Measurements from ENCODE around the gene SYT8. TPM values are rescaled to one million over a fixed set of nuclear protein-coding genes. Genes with fewer than 3 reads are reported as not detected.
"Not testable (repeated sequence)": the region's sequence is repeated elsewhere in the genome, so short reads cannot be mapped to it uniquely, and the experiment has no call there.

Gene SYT8
- total RNA-seq, 1 donor from 2014 or later, result 1.2 TPM

DNA sequence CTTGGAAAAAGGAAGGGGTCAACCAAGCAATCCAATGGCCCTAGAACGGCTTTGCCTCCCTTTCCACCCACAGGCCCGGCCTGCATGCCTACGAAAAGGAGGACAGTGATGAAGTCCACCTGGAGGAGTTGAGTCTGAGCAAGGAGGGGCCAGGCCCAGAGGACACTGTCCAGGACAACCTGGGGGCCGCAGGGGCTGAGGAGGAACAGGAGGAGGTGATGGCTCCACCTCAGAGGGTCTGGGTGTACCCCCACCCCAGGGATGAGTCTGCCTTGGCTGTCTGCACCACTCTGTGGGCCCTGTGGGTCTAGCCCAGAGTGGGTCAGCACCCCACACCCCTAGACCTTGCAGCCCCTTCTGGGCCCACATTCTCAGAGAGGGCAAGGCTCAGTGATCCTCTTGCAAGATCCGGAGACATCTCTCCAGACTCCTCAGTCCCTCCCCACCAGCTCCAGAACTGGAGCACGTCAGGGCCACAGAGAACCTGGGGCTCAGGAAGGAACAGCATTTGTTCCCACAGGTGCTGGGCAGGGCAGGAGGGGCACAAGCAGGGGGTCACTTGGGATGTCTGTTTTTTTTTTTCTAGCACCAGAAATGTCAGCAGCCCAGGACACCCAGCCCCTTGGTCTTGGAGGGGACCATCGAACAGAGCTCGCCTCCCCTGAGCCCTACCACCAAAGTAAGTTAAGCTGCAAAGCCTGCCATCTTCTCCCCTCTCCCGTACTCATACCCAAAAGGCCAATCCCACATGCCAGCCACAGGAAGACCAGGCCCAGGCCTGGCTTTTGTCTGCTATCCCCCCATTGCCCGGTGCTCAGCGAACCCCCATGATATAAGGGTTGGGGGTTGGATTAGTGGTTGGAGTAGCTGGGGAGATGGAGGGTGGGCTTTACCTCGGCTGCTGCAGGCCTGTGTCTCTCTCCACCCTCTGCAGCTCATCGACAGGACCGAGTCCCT lies 48.8 kb downstream of the SYT8 start:
- intact Hi-C loops (cut with DNase I), result loop anchor here (5.0 kb wide), 1 partner anchor 269 kb away; no protein-coding TSS in a partner anchor
- Histone ChIP-seq H3K27me3 (no peaks in the 10 kb centered on the region), H3K4me3 (no peak overlapping the region), H3K4me1 (peaks cover 56% of the 10 kb centered on the region), H3K9me3 (no peaks in the 10 kb centered on the region), H3K36me3 (peaks cover 0 to 40% of the 10 kb centered on the region in 2 donors), H3K27ac (peak overlapping the region; percentile 96)
- no peak for DNase-seq (ENCODE audit: extremely low spot score in 2 of 2)
- TF ChIP-seq, protein P1, sequence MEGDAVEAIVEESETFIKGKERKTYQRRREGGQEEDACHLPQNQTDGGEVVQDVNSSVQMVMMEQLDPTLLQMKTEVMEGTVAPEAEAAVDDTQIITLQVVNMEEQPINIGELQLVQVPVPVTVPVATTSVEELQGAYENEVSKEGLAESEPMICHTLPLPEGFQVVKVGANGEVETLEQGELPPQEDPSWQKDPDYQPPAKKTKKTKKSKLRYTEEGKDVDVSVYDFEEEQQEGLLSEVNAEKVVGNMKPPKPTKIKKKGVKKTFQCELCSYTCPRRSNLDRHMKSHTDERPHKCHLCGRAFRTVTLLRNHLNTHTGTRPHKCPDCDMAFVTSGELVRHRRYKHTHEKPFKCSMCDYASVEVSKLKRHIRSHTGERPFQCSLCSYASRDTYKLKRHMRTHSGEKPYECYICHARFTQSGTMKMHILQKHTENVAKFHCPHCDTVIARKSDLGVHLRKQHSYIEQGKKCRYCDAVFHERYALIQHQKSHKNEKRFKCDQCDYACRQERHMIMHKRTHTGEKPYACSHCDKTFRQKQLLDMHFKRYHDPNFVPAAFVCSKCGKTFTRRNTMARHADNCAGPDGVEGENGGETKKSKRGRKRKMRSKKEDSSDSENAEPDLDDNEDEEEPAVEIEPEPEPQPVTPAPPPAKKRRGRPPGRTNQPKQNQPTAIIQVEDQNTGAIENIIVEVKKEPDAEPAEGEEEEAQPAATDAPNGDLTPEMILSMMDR (IDR thresholded peaks at IDR 0.05), result no peak
- TF ChIP-seq POLR2A (IDR thresholded peaks at IDR 0.05) (no peak), POLR2AphosphoS5 (IDR thresholded peaks at IDR 0.05; ENCODE audit: insufficient read depth in 1 of 2, low read depth in 1 of 2) (no peak)

DNA sequence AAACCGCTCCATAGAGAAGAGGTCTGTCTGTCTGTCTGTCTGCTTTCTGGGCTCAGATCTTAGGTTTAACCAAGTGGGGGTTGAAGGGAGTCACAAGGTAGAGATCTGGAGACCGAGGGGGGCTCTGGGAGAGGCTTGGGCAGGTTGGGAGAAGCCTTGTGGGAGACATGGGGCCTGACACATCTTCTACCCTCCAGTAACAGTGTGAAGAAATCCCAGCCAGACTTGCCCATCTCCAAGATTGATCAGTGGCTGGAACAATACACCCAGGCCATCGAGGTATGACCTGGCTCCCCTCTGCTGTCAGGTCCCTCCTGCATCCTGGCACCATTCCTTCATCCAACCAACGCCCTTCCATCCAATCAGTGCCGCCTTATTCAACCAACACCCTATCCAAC lies 49.5 kb downstream of the SYT8 start:
- Histone ChIP-seq H3K36me3 (peaks cover 0 to 40% of the 10 kb centered on the region in 2 donors), H3K27ac (no peak overlapping the region), H3K4me3 (no peak overlapping the region), H3K9me3 (no peaks in the 10 kb centered on the region), H3K4me1 (peaks cover 56% of the 10 kb centered on the region), H3K27me3 (no peaks in the 10 kb centered on the region)
- no peak for TF ChIP-seq POLR2A (IDR thresholded peaks at IDR 0.05)
- TF ChIP-seq, protein P1 (IDR thresholded peaks at IDR 0.05), result no peak
- TF ChIP-seq POLR2AphosphoS5 (IDR thresholded peaks at IDR 0.05; ENCODE audit: insufficient read depth in 1 of 2, low read depth in 1 of 2), result no peak
- no peak for DNase-seq (ENCODE audit: extremely low spot score in 2 of 2)
- intact Hi-C loops (cut with DNase I), result loop anchor here (5.0 kb wide), 1 partner anchor 268 kb away; no protein-coding TSS in a partner anchor

DNA sequence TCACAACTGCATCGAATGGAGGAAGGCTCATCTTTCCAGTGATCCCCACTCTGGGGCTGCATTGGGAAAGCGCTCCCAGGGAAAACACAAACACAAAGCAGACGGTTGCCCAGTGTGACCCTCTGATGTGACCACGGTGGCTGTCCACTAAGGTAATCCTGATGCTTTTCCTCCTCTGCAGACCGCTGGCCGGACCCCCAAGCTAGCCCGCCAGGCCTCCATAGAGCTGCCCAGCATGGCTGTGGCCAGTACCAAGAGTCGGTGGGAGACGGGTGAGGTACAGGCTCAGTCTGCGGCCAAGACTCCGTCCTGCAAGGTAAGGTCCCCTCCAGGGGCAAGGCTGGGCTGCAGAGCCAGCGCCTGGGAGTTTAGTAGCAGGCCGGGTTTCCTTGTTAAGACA lies 51.8 kb downstream of the SYT8 start:
- H3K4me3 ChIP-seq; DNase-seq (ENCODE audit: extremely low spot score in 2 of 2); intact Hi-C loops (cut with DNase I); H3K27me3 ChIP-seq; H3K27ac ChIP-seq; H3K9me3 ChIP-seq: not testable (repeated sequence)
- Histone ChIP-seq H3K36me3 (peaks cover 0 to 40% of the 10 kb centered on the region in 2 donors), H3K4me1 (peaks cover 42% of the 10 kb centered on the region)

Small RNAs within 50 kb of the gene (microRNA-seq; reads per million reads assigned to microRNA genes)
- gene MIR4298 (ENCODE audit: borderline number of aligned reads, borderline replicate concordance), result not detected
- gene MIR7847 (ENCODE audit: borderline number of aligned reads, borderline replicate concordance), result not detected

Small RNAs within 50 kb of the gene (small RNA-seq; reads per million reads assigned to genes)
- not detected for gene AC051649.1
- not detected for gene MIR4298

Other genes starting within 250 kb of the SYT8 start
- gene KRTAP5-1, start 249.7 kb upstream of the SYT8 start, total RNA-seq, result not detected
- gene KRTAP5-2, start 236.7 kb upstream of the SYT8 start, total RNA-seq, result not detected
- gene KRTAP5-3, start 226.5 kb upstream of the SYT8 start, total RNA-seq, result not detected
- gene KRTAP5-4, start 212.9 kb upstream of the SYT8 start, total RNA-seq, result not detected
- gene KRTAP5-5, start 205.2 kb upstream of the SYT8 start, total RNA-seq, result not detected
- not detected for gene KRTAP5-6, start 137.8 kb upstream of the SYT8 start, total RNA-seq
- 4.9 TPM for gene IFITM10, start 84.4 kb upstream of the SYT8 start, total RNA-seq
- gene CTSD, start 71.1 kb upstream of the SYT8 start, total RNA-seq, result 508 TPM
- gene TNNI2, start 4.0 kb downstream of the SYT8 start, total RNA-seq, result not detected
- 32.7 TPM for gene LSP1, start 18.1 kb downstream of the SYT8 start, total RNA-seq
- not detected for gene PRR33, start 56.9 kb downstream of the SYT8 start, total RNA-seq
- 20.4 TPM for gene TNNT3, start 84.7 kb downstream of the SYT8 start, total RNA-seq
- 148 TPM for gene MRPL23, start 112.3 kb downstream of the SYT8 start, total RNA-seq
- 252 TPM for gene H19, start 162.9 kb downstream of the SYT8 start, total RNA-seq

All from vagina (tissue), 2 donors.